Esophagus squamous epithelium (tissue), 5 donors: ENCODE results near the gene B4GALT3. TPM values are rescaled to one million over a fixed set of nuclear protein-coding genes. Genes with fewer than 3 reads are reported as not detected.
A peak's percentile ranks its signal among the peaks of the same experiment; 100 is the strongest.

Experiments
- DNase-seq: peaks from one replicate; lab custom pipeline; 2025; lab: John Stamatoyannopoulos, UW
- H3K27ac ChIP-seq, 4 donors: fragments of 200-600 bp; sonication (generic); one replicate each; pipeline ENCODE4 v1.5.1; 2016 to 2019; ENCODE audit warnings: mild to moderate bottlenecking in 1 of 4
- H3K27me3 ChIP-seq, 4 donors: fragments of 200-600 bp; sonication (generic); 1 replicate in 3 of 4; 2 replicates in 1 of 4; pipeline versions ENCODE4 v1.5.1 to v1.6.0; 2017 to 2021; ENCODE audit warnings: antibody characterized with exemption in 1 of 4
- H3K36me3 ChIP-seq, 3 donors: fragments of 200-600 bp; sonication (generic); one replicate each; pipeline ENCODE4 v1.5.1; 2016 to 2019
- H3K4me1 ChIP-seq, 3 donors: fragments of 200-600 bp; sonication (generic); one replicate each; pipeline ENCODE4 v1.5.1; 2017 to 2019
- H3K4me3 ChIP-seq, 4 donors: fragments of 200-600 bp; sonication (generic); 1 replicate in 3 of 4; 2 replicates in 1 of 4; pipeline ENCODE4 v1.5.1; 2016 to 2019; ENCODE audit warnings: mild to moderate bottlenecking in 2 of 4, moderate library complexity in 1 of 4
- H3K9me3 ChIP-seq, 3 donors: fragments of 200-600 bp; sonication (generic); one replicate each; pipeline ENCODE4 v1.5.1; 2016 to 2019
- CTCF ChIP-seq, 6 experiments: fragments of 450-650 bp in 4 of 6; fragments of 200-600 bp in 2 of 6; sonication (generic) in 2 of 6; IDR thresholded peaks; one replicate each; pipeline ENCODE4 v1.5.1; 2016 to 2019; ENCODE audit warnings: antibody characterized with exemption in 6 of 6, mild to moderate bottlenecking in 4 of 6, moderate library complexity in 4 of 6
- POLR2A ChIP-seq, 4 donors: fragments of 450-650 bp; IDR thresholded peaks; one replicate each; pipeline ENCODE4 v1.6.1; 2017; ENCODE audit warnings: antibody characterized with exemption in 4 of 4, mild to moderate bottlenecking in 4 of 4, moderate library complexity in 3 of 4
- WGBS, 2 donors: methylation state at CpG; one replicate each; pipeline ENCODE4 v1.1.5; 2018; 5-methylcytosine and 5-hydroxymethylcytosine counted together
- intact Hi-C: fragments of 100-400 bp; cut with DNase I; formaldehyde crosslinking; loops from one replicate; pipeline ENCODE4 v1.15.0; 2022
- total RNA-seq, 4 donors: library from RNA; depleted of rRNA; stranded (reverse); fragments of >200 nt; gene quantifications; one replicate each; pipeline ENCODE4 v1.1.0, GENCODE V29; 2016
- donor health status: DM: yes; HTN: yes; CAD: no.

B4GALT3 gene
- total RNA-seq, 4 donors from 2014 or later, result 16.1 to 29.9 (median 18.1) TPM

GRCh38 chr1:161215076-161215475 is 37.8 kb upstream of the B4GALT3 start, which contains the start of gene FCER1G:
Gene FCER1G, plus strand, starts transcription at chr1:161215295. Its CDS starts 27 bp downstream, at chr1:161215322.
- Histone ChIP-seq H3K27me3 (no peaks in the 10 kb centered on the region), H3K36me3 (peaks cover 32 to 54% (median 42%) of the 10 kb centered on the region in 3 donors), H3K27ac (peak within 1 kb of the TSS in 3 of 4 donors; percentile 0 to 75 (median 61)), H3K4me3 (peak within 1 kb of the TSS in 3 of 4 donors; percentile 16 to 50 (median 30)), H3K4me1 (peaks cover 0 to 7% (median 0%) of the 10 kb centered on the region in 3 donors), H3K9me3 (no peaks in the 10 kb centered on the region)
- no peak for TF ChIP-seq CTCF (IDR thresholded peaks at IDR 0.05)
- TF ChIP-seq POLR2A (IDR thresholded peaks at IDR 0.05), result peak in 2 of 4 donors; percentile 47 to 68
- intact Hi-C loops, result no loop called here
- WGBS, 2 donors, result 67 to 73% methylated on average over 10 of the region's 10 CpGs
- DNase-seq, result no peak

GRCh38 chr1:161214369-161214768 is 37.1 kb upstream of the B4GALT3 start:
- peaks cover 34 to 61% (median 43%) of the 10 kb centered on the region in 3 donors for H3K36me3 ChIP-seq
- intact Hi-C loops, result no loop called here

DNA sequence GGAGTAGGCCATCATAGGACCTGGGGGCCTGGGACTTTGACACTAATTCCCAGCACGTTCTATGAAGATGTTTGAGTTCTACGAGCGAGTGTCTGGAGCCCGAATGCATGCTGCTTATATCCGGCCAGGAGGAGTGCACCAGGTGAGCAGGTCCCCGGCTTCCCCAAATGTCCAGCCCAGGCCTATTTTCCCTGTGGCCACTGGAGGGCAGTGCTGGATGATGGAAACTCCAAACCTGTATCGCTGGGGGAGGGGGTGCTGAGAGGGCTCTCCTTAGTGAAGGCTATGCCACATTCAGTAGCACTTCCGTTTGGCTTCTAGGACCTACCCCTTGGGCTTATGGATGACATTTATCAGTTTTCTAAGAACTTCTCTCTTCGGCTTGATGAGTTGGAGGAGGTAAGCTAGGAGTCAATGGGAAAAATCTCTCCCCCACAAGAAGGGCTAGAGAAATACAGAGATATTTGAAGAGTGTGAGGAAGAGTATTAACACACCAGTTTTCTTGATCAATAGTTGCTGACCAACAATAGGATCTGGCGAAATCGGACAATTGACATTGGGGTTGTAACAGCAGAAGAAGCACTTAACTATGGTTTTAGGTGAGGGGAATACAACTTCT is 32.6 kb upstream of the B4GALT3 start:
- H3K36me3 ChIP-seq, result peaks cover 48 to 100% (median 65%) of the 10 kb centered on the region in 3 donors
- H3K4me3 ChIP-seq, result no peak overlapping the region
- no peak for DNase-seq
- H3K4me1 ChIP-seq, result peaks cover 0 to 56% (median 19%) of the 10 kb centered on the region in 3 donors
- H3K27me3 ChIP-seq, result no peaks in the 10 kb centered on the region
- intact Hi-C loops, result no loop called here
- TF ChIP-seq CTCF (IDR thresholded peaks at IDR 0.05) (peak; percentile 70 to 88 (median 86)), POLR2A (IDR thresholded peaks at IDR 0.05) (no peak)
- H3K9me3 ChIP-seq, result no peaks in the 10 kb centered on the region
- 46 to 55% methylated on average over 8 to 11 of the region's 11 CpGs for WGBS, 2 donors
- H3K27ac ChIP-seq, result peak overlapping the region in 2 of 4 donors; percentile 83 to 99

More at GRCh38 chr1:161214369-161214768, 37.1 kb upstream of the B4GALT3 start:
- H3K9me3 ChIP-seq, result no peaks in the 10 kb centered on the region
- no peak overlapping the region for H3K4me3 ChIP-seq
- DNase-seq, result no peak
- H3K27me3 ChIP-seq, result no peaks in the 10 kb centered on the region
- peaks cover 0 to 14% (median 1%) of the 10 kb centered on the region in 3 donors for H3K4me1 ChIP-seq
- no peak for TF ChIP-seq POLR2A (IDR thresholded peaks at IDR 0.05)
- TF ChIP-seq CTCF (IDR thresholded peaks at IDR 0.05), result no peak
- H3K27ac ChIP-seq, result peak overlapping the region in 2 of 4 donors; percentile 61 to 71
- WGBS, 2 donors, result 81 to 86% methylated on average over 9 of the region's 9 CpGs

DNA sequence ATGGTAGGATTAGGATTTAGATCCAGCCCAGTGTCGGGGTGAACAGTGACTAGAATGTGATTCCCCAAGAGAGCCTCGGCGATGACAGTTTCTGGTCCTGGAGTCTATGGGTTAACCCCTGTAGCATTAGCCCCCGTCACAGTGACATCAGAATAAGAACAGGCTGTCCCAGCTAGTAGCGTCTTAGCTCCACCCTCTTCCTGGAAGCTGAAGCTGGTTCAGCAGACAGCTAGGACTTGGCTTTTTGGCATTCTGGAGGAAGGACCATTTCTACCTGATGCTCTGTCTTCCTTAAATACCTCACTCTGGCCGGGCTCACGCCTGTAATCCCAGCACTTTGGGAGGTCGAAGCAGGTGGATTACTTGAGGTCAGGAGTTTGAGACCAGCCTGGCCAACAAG is 29.9 kb upstream of the B4GALT3 start:
- Histone ChIP-seq H3K27ac (peak overlapping the region; percentile 37 to 99 (median 89)), H3K36me3 (peaks cover 28 to 89% (median 41%) of the 10 kb centered on the region in 3 donors), H3K4me3 (peak overlapping the region in 3 of 4 donors; percentile 9 to 29 (median 15)), H3K27me3 (no peaks in the 10 kb centered on the region), H3K4me1 (peaks cover 6 to 79% (median 39%) of the 10 kb centered on the region in 3 donors), H3K9me3 (no peaks in the 10 kb centered on the region)
- TF ChIP-seq CTCF (IDR thresholded peaks at IDR 0.05), result no peak
- TF ChIP-seq POLR2A (IDR thresholded peaks at IDR 0.05), result peak in 2 of 4 donors; percentile 33 to 49
- intact Hi-C loops, result no loop called here
- DNase-seq, result no peak
- 60 to 76% methylated on average over 4 to 5 of the region's 8 CpGs for WGBS, 2 donors
